Thyroid gland (tissue), 4 donors: ENCODE data around the gene TEAD3. TPM values are rescaled to one million over a fixed set of nuclear protein-coding genes. Genes with fewer than 3 reads are reported as not detected.
A peak's percentile ranks its signal among the peaks of the same experiment; 100 is the strongest.

ENCODE experiments used
- DNase-seq, 2 donors: peaks; one replicate each; pipeline ENCODE4 v3.0.0-alpha.2; 2019
- H3K27ac ChIP-seq, 3 donors: fragments of 200-600 bp; sonication (generic); 1 replicate in 2 of 3; 2 replicates in 1 of 3; pipeline ENCODE4 v1.5.1; 2016 to 2019; ENCODE audit warnings: mild to moderate bottlenecking in 1 of 3, moderate library complexity in 1 of 3
- H3K27me3 ChIP-seq: fragments of 200-600 bp; sonication (generic); one replicate; pipeline ENCODE4 v1.5.1; 2019
- H3K36me3 ChIP-seq, 2 donors: fragments of 200-600 bp; sonication (generic); one replicate each; pipeline ENCODE4 v1.5.1; 2016 to 2019
- H3K4me1 ChIP-seq, 2 donors: fragments of 200-600 bp; sonication (generic); one replicate each; pipeline ENCODE4 v1.5.1; 2017 to 2019
- H3K4me3 ChIP-seq, 3 donors: fragments of 200-600 bp; sonication (generic); replicated peaks in 1 of 3; 1 replicate in 2 of 3; 2 replicates in 1 of 3; pipeline ENCODE4 v1.5.1; 2016; ENCODE audit warnings: mild to moderate bottlenecking in 1 of 3
- H3K9me3 ChIP-seq: fragments of 200-600 bp; sonication (generic); one replicate; pipeline ENCODE4 v1.5.1; 2017
- CTCF ChIP-seq, 6 experiments: fragments of 200-600 bp in 3 of 6; fragments of 450-650 bp in 3 of 6; sonication (generic) in 3 of 6; IDR thresholded peaks; one replicate each; pipeline ENCODE4 v1.5.1; 2016 to 2019; ENCODE audit warnings: antibody characterized with exemption in 6 of 6, mild to moderate bottlenecking in 2 of 6, inconsistent platforms in 1 of 6, moderate library complexity in 1 of 6
- POLR2A ChIP-seq, 2 donors: fragments of 450-650 bp; IDR thresholded peaks; one replicate each; pipeline ENCODE4 v1.6.1; 2017; ENCODE audit warnings: antibody characterized with exemption in 2 of 2, mild to moderate bottlenecking in 2 of 2, moderate library complexity in 1 of 2
- WGBS, 2 donors: methylation state at CpG; one replicate each; pipeline ENCODE4 v1.1.5; 2017; 5-methylcytosine and 5-hydroxymethylcytosine counted together
- intact Hi-C: fragments of 100-400 bp; cut with DNase I; formaldehyde crosslinking; loops from one replicate; pipeline ENCODE4 v1.15.1; 2023
- total RNA-seq, 4 donors: library from RNA; depleted of rRNA; stranded (reverse); fragments of >200 nt; gene quantifications; one replicate each; pipeline ENCODE4 v1.2.3, GENCODE V29; 2016

TEAD3 gene
- total RNA-seq, 4 donors from 2014 or later = 9.9 to 17.0 (median 11.2) TPM

GRCh38 chr6:35508027-35508426, 11.1 kb upstream of the TEAD3 start:
- no peak for DNase-seq
- WGBS, 2 donors = 58 to 70% methylated on average over 2 of the region's 2 CpGs
- Histone ChIP-seq H3K27ac (no peak overlapping the region), H3K9me3 (no peaks in the 10 kb centered on the region), H3K4me3 (no peak overlapping the region), H3K36me3 (no peaks in the 10 kb centered on the region), H3K27me3 (no peaks in the 10 kb centered on the region), H3K4me1 (peaks cover 4 to 20% of the 10 kb centered on the region in 2 donors)
- intact Hi-C loops = no loop called here
- TF ChIP-seq POLR2A (IDR thresholded peaks at IDR 0.05) = no peak
- TF ChIP-seq CTCF (IDR thresholded peaks at IDR 0.05) = no peak

- peaks cover 4 to 20% of the 10 kb centered on the region in 2 donors for H3K4me1 ChIP-seq
- DNase-seq = peak in 1 of 2 donors; percentile 33
- WGBS, 2 donors = 41 to 51% methylated on average over 2 of the region's 2 CpGs
- H3K4me3 ChIP-seq = no peak overlapping the region
- intact Hi-C loops = no loop called here
- no peaks in the 10 kb centered on the region for H3K27me3 ChIP-seq
- no peaks in the 10 kb centered on the region for H3K36me3 ChIP-seq
- H3K9me3 ChIP-seq = no peaks in the 10 kb centered on the region
- no peak for TF ChIP-seq CTCF (IDR thresholded peaks at IDR 0.05)
- TF ChIP-seq POLR2A (IDR thresholded peaks at IDR 0.05) = no peak
- peak overlapping the region in 1 of 3 donors; percentile 31 for H3K27ac ChIP-seq
These were observed 10.3 kb upstream of the TEAD3 start for GRCh38 chr6:35507221-35507620.

DNA sequence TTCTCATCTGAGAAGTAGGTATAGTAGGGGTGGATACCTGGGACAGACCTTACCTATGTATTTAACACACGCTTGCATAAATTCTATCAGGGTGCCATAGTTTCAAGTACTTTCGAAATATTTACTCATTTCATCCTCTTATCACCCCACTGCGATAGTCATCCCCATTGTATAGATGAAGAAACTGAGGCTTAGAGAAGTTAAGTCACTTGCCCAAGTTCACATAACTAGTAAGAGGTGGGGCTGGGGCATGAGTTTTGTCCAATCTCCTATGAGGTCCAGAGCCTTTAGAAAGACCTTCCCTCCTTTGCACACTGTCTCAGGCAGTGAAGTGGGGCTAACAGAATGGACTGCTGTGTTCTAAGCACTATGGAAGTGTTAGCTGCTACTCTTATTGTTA, 9.7 kb upstream of the TEAD3 start:
- no peak overlapping the region for H3K27ac ChIP-seq
- WGBS, 2 donors = 96 to 97% methylated on average over 3 of the region's 3 CpGs
- H3K27me3 ChIP-seq = no peaks in the 10 kb centered on the region
- peaks cover 4 to 13% of the 10 kb centered on the region in 2 donors for H3K4me1 ChIP-seq
- DNase-seq = no peak
- intact Hi-C loops = no loop called here
- TF ChIP-seq POLR2A (IDR thresholded peaks at IDR 0.05) (no peak), CTCF (IDR thresholded peaks at IDR 0.05) (no peak)
- no peaks in the 10 kb centered on the region for H3K36me3 ChIP-seq
- no peak overlapping the region for H3K4me3 ChIP-seq
- no peaks in the 10 kb centered on the region for H3K9me3 ChIP-seq

DNA sequence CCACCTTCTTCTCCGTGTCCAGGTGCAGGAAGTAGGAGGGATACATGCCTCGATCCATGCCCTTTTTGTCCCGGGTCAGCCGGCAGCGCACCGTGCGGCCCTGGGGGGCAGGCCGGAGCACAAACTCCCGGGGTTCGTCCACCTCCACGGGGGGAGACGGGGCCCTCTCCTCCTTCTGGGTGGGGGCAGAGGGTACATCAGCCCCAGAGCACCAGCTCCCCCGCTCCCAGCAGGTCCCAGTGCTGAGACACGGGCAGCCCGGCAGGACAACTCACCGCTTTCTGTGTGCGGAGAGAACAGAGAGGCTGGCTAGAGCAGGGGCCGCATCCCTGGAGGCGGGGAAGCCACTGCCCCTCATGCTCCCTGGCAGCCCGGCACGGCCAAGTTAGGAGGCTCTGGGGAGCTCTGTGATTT, 9.1 kb upstream of the TEAD3 start:
- WGBS, 2 donors = 54 to 62% methylated on average over 11 to 14 of the region's 21 CpGs
- H3K9me3 ChIP-seq = no peaks in the 10 kb centered on the region
- H3K27me3 ChIP-seq = no peaks in the 10 kb centered on the region
- intact Hi-C loops = no loop called here
- no peaks in the 10 kb centered on the region for H3K36me3 ChIP-seq
- H3K4me1 ChIP-seq = peaks cover 4 to 11% of the 10 kb centered on the region in 2 donors
- no peak for TF ChIP-seq CTCF (IDR thresholded peaks at IDR 0.05)
- no peak for TF ChIP-seq POLR2A (IDR thresholded peaks at IDR 0.05)
- H3K27ac ChIP-seq = no peak overlapping the region
- DNase-seq = no peak
- no peak overlapping the region for H3K4me3 ChIP-seq

GRCh38 chr6:35503534-35503933, 6.7 kb upstream of the TEAD3 start:
- 48 to 70% methylated on average over 14 to 15 of the region's 15 CpGs for WGBS, 2 donors
- Histone ChIP-seq H3K9me3 (no peaks in the 10 kb centered on the region), H3K4me3 (no peak overlapping the region), H3K4me1 (peaks cover 4 to 12% of the 10 kb centered on the region in 2 donors), H3K36me3 (no peaks in the 10 kb centered on the region), H3K27ac (no peak overlapping the region), H3K27me3 (no peaks in the 10 kb centered on the region)
- intact Hi-C loops = no loop called here
- no peak for DNase-seq
- TF ChIP-seq POLR2A (IDR thresholded peaks at IDR 0.05) (no peak), CTCF (IDR thresholded peaks at IDR 0.05) (no peak)
